ENCODE measurements around the gene KANSL3.
"Not testable (repeated sequence)": the region's sequence is repeated elsewhere in the genome, so short reads cannot be mapped to it uniquely, and the experiment has no call there.

Gene KANSL3

DNA sequence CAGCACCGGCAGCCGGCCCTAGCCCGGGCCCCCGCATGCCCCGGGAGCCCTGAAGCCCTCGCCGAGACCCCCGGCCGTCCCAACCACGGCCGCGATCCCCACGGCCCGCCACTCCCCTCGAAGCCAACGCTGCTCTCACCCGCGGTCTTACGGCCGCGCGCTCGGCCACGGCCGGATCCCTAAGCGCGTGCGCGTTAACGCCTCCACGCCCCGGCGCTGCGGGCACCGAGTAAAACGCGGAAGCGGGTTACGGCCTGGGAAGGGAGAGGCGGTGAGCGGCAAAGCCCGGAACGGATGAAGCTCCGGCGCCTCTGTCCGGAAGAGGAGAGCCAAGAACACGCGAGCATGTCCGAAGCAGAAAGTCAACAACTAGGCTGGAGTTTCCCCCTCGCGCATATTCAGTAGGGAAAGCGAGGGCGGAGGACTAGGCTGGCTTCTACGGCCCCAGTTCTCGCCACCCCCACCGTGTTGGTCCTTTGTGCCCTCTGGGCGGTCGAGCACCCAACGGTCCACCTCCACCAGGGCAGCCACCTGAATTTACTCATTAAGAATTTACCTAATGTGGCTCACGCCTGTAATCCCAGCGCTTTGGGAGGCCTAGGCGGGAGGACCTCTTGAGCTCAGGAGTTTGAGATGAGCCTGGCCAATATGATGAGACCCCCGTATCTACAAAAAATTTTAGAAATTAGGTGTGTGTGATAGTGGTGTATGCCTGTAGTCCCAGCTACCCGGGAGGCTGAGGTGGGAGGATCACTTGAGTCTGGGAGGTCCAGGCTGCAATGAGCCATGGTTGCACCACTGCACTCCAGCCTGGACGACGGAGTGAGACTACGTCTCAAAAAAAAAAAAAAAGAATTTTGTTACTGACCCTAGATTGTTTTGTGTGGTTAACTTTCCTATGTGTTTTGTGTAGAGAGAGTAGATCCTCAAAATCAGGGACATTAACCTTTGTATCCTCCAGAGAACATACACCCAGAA is at the start of gene KANSL3:
KANSL3 (minus strand) TSS at position 169 of the 978 bp plus-strand sequence. CDS start 1,177 bp downstream, outside the sequence.
- DNase-seq, result peak; percentile 92

GRCh38 chr2:96687266-96687665 is 49.2 kb upstream of the KANSL3 start:
- DNase-seq, result no peak

DNA sequence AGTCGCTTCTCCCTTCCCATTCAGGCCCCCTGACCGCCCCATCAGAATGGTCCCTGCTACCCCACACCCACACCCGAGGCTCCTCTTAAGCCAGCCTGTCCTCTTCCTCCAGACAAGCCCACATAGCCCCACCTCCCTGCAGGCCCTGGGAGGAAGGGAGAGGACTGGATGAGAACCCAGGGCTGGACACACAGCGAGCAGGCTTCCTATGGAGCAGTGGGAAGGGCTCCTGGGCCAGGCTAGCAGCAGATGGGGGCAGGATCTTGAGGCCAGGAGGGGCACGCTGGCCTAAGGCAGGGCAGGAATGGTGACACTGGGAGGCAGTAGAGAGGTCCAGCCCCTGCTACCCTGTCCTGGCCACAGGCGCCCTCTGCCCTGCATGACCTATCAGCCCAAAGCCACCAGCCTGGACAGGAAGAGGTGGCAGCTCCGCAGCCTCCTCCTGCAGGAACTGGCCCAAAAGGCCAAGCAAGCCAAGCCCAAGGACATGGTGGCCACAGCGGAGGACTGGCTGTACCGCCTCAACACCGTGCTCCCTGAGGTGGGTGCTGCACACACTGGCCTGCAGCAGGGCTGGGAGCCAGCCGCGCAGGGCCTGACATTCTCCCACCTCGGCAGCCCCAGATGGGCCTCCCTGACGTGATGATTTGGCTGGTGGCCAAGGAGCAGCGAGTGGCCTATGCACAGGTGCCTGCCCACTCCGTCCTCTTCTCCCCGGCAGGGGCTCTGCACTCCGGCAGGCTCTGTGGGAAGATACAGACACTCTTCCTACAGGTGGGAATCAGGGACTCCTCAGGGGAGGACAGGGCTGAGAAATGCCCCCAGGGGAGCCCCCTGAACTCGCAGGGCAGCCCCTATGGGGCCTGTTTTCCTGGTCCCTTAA is 47.7 kb upstream of the KANSL3 start:
- DNase-seq, result no peak

GRCh38 chr2:96684883-96685576 is 46.9 kb upstream of the KANSL3 start:
- DNase-seq, result no peak

DNA sequence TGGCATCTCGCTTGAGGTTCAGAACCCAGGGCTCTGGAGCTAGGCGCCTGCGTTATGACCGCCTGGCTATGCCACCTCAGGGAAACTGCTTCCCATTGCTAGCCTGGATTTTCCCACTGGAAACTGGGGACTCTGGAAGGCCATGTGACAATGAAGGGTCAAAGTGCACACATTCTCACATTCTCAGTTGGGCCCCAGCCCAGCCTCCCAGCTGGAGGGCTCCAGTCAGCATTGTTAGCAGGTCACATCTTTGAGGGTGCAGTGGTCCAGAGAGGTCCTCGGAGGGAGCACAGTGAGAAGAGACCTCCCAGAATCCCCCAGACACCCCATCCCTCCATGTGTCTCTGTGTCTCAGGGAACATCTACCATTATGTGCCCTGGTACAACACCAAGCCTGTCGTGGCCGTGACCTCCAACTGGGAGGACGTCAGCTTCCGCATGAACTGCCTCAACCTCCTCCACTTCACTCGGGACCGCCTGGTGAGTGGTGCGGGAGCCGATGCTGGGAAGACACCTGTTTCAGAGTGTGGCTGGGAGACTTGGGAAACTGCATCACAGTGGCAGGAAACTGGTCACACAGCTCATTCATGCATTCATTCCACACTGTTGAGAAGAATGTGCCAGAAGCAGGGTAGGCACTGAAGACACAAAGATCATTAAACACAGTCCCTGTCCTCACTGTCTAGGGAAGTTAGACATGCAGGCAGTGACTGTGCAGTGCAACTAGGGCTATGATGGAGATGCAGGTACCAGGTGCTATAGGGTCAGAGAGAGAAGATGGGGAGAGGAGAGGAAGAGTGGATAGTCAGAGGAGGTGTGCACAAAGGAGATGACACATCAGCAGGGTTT is 46.1 kb upstream of the KANSL3 start:
- DNase-seq, result no peak

DNA sequence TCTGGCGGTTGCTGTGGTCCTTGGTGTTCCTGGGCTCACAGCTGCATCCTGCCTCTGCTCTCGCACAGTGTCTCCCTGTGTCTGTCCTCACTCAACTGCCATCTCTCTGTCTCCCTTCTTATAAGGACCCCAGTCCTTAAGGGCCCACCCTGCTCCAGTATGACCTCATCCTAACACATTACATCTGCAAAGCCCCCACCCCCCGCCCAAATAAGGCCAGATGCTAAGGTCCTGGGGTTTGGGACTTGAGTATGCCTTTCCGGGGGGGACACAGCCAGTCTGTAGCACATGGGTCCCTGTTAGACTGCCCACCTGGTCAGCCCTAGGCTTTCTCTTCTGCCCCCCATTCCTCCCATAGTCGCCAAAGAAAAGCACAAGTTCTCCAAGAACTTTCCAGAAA is 45.2 kb upstream of the KANSL3 start:
- DNase-seq, result no peak

GRCh38 chr2:96681540-96681939 is 43.4 kb upstream of the KANSL3 start:
- no peak for DNase-seq

GRCh38 chr2:96680561-96681141 is 42.5 kb upstream of the KANSL3 start:
- DNase-seq, result no peak

DNA sequence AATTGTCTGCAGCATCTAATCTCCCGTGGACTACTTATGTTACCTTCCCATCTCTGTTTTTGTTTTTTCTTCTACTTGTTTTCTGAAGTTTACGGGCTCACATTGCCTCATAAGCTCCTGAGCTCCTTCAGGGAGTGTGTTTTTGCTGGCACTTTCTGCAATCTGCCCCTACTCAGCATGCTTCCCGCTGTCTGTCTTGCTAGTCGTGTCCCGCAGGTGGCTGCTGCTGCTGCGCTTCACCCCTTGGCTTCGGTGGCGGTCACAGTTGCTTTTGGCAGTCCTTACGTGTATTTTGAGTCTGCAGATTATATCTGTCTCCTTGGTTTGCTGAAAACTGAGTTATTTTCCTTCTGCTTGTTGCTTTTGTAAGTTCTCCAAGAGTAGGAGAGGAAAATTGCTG is 41.7 kb upstream of the KANSL3 start:
- no peak for DNase-seq

DNA sequence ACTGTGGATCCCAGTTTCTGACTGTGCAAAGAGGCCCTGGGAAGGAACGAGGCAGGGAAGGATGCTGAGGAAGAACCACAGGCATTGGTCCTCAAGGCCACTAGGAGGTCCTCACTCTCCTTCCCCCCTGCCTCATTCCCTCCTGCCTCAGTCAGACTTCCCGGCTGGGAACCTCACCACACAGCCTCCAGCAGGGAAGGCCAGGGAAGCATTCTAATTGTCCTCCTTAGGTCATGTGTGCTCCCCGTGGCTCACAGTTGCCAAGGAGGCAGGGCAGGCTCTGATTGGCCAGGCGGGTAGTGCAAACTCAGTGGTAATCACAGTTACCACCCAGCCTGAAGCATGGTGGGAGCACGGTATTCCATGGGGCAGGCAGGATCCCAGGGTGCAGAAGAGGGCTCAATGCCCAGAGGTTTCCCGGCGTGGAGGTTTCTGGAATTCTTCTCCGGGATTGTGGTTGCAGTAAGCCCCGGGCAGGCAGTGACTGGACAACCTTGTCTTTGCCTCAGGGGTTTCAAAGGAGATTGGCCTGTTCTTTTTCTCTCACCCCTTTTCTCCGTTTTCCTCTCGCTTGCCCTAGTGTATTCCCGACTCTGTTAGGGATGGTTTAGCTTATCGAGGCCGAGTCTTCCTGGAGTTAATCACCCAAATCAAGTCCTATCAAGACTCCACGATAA is 31.6 kb upstream of the KANSL3 start:
- DNase-seq, result no peak

DNA sequence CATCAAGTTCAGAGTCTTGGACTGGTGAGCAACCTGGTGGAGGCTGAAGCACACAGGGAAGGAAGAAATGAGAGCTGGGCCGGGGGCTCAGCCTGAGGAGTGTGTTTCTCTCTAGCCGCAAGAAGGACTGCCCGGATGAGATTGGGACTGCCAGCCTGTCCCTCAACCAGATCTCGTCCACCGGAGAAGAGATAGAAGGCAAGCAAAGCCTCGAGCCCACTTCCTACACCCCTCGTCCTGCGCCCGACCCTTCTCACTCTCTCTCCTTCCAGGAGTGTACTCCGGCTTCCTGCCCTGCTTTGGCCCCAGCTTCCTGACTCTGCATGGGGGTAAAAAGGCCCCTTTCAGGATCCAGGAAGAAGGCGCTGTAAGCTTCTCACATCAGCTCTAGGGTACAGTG is 30.7 kb upstream of the KANSL3 start:
- no peak for DNase-seq

- not testable (repeated sequence) for DNase-seq
These were observed 27.6 kb upstream of the KANSL3 start for GRCh38 chr2:96665717-96666116.

GRCh38 chr2:96665083-96665569 is 27.0 kb upstream of the KANSL3 start:
- no peak for DNase-seq

GRCh38 chr2:96664366-96664925 is 26.3 kb upstream of the KANSL3 start:
- DNase-seq, result no peak

GRCh38 chr2:96663829-96664228 is 25.7 kb upstream of the KANSL3 start:
- no peak for DNase-seq

- no peak for DNase-seq
These were observed 25.1 kb upstream of the KANSL3 start for GRCh38 chr2:96663177-96663576.

DNA sequence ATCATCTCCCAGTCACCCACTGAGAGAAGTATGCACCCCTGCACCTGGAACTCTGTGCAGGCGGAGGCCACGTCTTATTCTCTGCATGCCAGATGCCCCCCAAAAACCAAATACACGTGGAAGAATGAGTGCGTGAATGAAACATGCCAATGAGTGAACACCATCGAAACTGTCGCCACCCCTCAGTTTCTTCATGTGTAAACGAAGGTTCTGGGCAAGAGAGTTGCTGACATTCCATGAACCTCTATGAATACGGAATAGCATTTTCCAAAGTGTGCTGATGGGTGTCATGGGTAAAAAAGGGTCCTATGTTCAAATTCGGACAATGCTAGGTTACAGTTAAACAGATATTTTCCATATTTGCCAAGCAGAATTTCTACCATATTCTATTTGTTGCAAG is 24.2 kb upstream of the KANSL3 start:
- DNase-seq, result no peak

- DNase-seq, result no peak
These were observed 23.2 kb upstream of the KANSL3 start for GRCh38 chr2:96661324-96661723.

DNA sequence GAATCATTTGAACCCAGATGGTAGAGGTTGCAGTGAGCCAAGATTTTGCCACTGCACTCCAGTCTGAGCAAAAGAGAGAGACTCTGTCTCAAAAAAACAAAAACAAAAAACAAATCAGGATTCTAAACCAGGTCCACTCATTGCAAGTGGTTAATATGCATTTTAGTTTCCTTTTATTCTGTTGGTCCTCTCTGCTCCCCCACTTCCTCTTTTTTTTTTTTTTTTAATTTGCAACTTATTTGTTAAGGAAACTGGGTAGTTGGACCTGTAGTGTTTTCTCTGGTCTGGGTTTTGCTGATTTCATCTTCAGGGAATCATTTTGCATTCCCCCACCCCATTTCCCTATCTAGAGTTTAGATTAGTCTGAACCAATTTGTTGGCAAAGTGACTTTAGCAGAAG is 18.4 kb upstream of the KANSL3 start:
- DNase-seq, result no peak

DNA sequence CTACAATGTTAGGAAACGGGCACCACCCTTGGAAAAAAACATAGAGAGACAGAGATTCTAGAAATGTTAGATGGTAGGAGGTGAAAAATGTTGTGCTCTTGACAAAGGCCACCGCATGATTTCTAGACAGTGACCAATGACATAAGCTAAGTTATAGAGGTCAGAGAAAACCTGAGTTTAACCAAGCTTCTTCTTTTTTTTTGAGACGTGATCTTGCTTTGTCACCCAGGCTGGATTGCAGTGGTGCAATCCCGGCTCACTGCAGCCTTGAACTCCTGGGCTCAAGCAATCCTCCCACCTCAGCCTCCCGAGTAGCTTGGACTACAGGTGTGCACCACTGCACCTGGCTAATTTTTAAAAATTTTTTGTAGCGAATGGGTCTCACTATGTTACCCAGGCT is 17.4 kb upstream of the KANSL3 start:
- no peak for DNase-seq

DNA sequence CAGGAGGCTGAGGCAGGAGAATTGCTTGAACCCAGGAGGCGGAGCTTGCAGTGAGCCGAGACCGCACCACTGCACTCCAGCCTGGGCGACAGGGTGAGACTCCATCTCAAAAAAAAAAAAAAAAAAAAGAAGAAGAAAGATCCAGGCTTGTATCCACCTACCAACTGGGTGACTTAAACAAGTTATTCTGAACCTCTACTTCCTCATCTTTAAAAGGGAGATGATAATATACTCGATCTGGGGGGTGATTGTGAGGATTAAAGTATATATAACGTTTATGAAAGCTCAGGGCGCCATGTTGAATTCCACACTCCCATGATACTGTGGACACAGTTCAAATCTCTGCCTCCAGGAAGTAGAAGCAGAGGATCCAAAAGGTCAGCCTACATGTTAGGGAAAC is 16.7 kb upstream of the KANSL3 start:
- not testable (repeated sequence) for DNase-seq

Measured in stimulated activated CD4-positive, alpha-beta T cell treated with anti-CD3 and anti-CD28 coated beads, Interleukin-1b, Interleukin-23, amount 100 ng/mL, for 48 hours (primary cell).